Heart left ventricle (tissue), 16 donors: ENCODE data around the gene RAB27B. TPM values are rescaled to one million over a fixed set of nuclear protein-coding genes. Genes with fewer than 3 reads are reported as not detected.

Source experiments
- ATAC-seq, 4 donors: fragments of 200-7000 bp; cut with Tn5 transposase; one replicate each; pipeline ENCODE4 v1.9.1; 2020 to 2022; ENCODE audit warnings: moderate library complexity in 4 of 4, mild to moderate bottlenecking in 3 of 4, moderate number of reproducible peaks in 1 of 4
- DNase-seq, 5 donors: peaks; one replicate each; pipeline ENCODE4 v3.0.0-alpha.2; 2020
- H3K27ac ChIP-seq, 12 donors: fragments of 200-600 bp; sonication (generic) in 4 of 12; one replicate each; pipeline versions ENCODE4 v1.5.0 to v1.8.0; 2016 to 2022; ENCODE audit warnings: mild to moderate bottlenecking in 2 of 12
- H3K27me3 ChIP-seq, 9 donors: fragments of 200-600 bp; sonication (generic) in 2 of 9; one replicate each; pipeline versions ENCODE4 v1.5.1 to v1.8.0; 2016 to 2022; ENCODE audit warnings: mild to moderate bottlenecking in 3 of 9
- H3K36me3 ChIP-seq, 9 donors: fragments of 200-600 bp; sonication (generic) in 2 of 9; one replicate each; pipeline versions ENCODE4 v1.5.0 to v1.8.0; 2018 to 2022; ENCODE audit warnings: mild to moderate bottlenecking in 2 of 9
- H3K4me1 ChIP-seq, 12 donors: fragments of 200-600 bp; sonication (generic) in 4 of 12; one replicate each; pipeline versions ENCODE4 v1.5.0 to v1.8.0; 2016 to 2022; ENCODE audit warnings: mild to moderate bottlenecking in 3 of 12
- H3K4me3 ChIP-seq, 12 donors: fragments of 200-600 bp; sonication (generic) in 4 of 12; one replicate each; pipeline versions ENCODE4 v1.5.0 to v1.8.0; 2017 to 2022; ENCODE audit warnings: mild to moderate bottlenecking in 9 of 12, moderate library complexity in 4 of 12
- H3K9me3 ChIP-seq, 12 donors: fragments of 200-600 bp; sonication (generic) in 4 of 12; one replicate each; pipeline versions ENCODE4 v1.5.0 to v1.8.0; 2016 to 2022; ENCODE audit warnings: mild to moderate bottlenecking in 1 of 12
- CTCF ChIP-seq, 12 donors: fragments of 200-600 bp; sonication (generic) in 4 of 12; IDR thresholded peaks; one replicate each; pipeline versions ENCODE4 v1.5.0 to v1.8.0; 2018 to 2022; ENCODE audit warnings: antibody characterized with exemption in 12 of 12, mild to moderate bottlenecking in 5 of 12
- POLR2A ChIP-seq, 2 donors: fragments of 450-650 bp; IDR thresholded peaks; one replicate each; pipeline ENCODE4 v1.6.1; 2017; ENCODE audit warnings: antibody characterized with exemption in 2 of 2, mild to moderate bottlenecking in 2 of 2, moderate library complexity in 2 of 2
- WGBS, 4 donors: extraction: QIAGEN DNeasy Blood & Tissue Kit in 2 of 4; methylation state at CpG; one replicate each; pipeline versions ENCODE4 v1.1.5 to v1.1.7; 2013 to 2018; 5-methylcytosine and 5-hydroxymethylcytosine counted together
- intact Hi-C, 10 donors: fragments of 100-400 bp; cut with DNase I; formaldehyde crosslinking; loops; one replicate each; pipeline versions ENCODE4 v1.11.1 to v1.14.2; 2022
- polyA plus RNA-seq, 2 donors: library from polyadenylated mRNA; stranded (reverse); fragments of 200-250 nt; gene quantifications; one replicate each; pipeline ENCODE4 v1.2.3, GENCODE V29; 2013
- total RNA-seq, 9 donors: library from RNA; depleted of rRNA in 2 of 9; stranded (reverse); fragments of >200 nt in 2 of 9; fragmentation: NEBNext Ultra II Directional in 3 of 9; extraction: Animal tissue kit (Norgen Biotek cat#: 25700) in 3 of 9; gene quantifications; one replicate each; pipeline versions ENCODE4 v1.1.0 to v1.2.4, GENCODE V29; 2016 to 2023
- donor health status: ischemic (EF 13 %, LVEDD 7.1; RV severe dilation, severe dysfunction).
- donor health status: healthy with polysubstance abuse.
- donor health status: DM: no; HTN: yes; CAD: no.
- donor health status: DM: no; HTN: no; CAD: no.
- donor health status: ischemic (EF 25% LVEDD 6.9; RV normal size, moderate dysfunction).
- donor health status: ischemic (EF 25% LVEDD 5.7; RV mildly dilated, moderate dysfunction).
- donor health status: healthy.
- donor health status: DM: yes; HTN: yes; CAD: no.
- donor health status: ischemic (EF 35%, LVEDD 5.7; RV mildly dilated, moderate dysfunction).
- donor health status: nonischemic (EF 11% LVEDD 7.7; RV severe dilation, severe dysfunction).
- donor health status: DM: yes; HTN: yes; CAD: no.
- donor health status: PGD.
- donor health status: ischemic (EF 29% LVEDD 5.4; RV normal size, mild dysfunction).
- donor health status: nonischemic (EF 23%, LVEDD 6.1; RV moderate dilation, normal function).

Gene RAB27B
- total and polyA plus RNA-seq, 11 donors: 0.03 to 1.5 (median 0.13) TPM; not detected in 2

DNA sequence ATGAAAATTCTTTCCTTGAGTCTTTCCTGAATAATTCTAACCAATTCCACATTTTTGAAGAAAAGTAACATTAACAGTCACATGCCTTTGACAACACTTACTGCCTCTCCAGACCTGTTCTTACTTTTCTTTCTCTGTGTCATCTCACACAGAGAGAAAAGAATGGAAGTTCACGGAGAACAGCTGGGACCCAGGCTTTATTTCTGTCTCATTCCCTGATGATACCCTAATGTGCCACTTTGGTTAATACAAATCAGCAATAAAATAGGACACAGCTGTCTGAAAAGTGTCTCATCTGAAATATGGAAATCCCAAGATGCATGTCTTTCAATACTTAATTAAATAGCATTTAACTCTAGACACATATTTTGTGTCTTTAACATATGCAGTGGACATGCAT, 42.1 kb upstream of the RAB27B start:
- WGBS, 4 donors: 89 to 93% (median 92%) methylated on average over 1 of the region's 1 CpG
- intact Hi-C loops: loop anchor here in 1 of 10 donors (10.0 kb wide), 1 partner anchor 51 kb away; no protein-coding TSS in a partner anchor
- no peak for ATAC-seq

DNA sequence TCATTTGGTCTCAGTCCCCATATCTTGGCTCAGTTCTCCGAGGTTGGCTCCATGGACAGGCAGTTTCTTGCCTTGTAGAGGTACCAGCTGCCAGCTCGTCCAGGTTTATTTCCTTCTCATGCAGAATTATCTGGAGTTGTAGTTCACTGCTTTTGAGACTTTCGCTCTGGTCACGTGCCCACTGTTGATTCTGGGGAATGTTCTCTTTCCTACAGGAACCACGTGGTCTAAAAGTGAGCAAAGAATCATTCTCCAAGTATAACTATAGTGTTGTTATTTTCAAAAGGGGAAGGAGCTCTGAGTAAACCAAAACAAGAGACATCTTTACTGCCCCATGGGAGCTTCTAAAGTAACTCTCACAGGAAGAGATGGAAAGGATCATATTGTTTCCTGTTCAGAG, 41.2 kb upstream of the RAB27B start:
- no peak overlapping the region for H3K27ac ChIP-seq
- intact Hi-C loops: loop anchor here in 1 of 10 donors (10.0 kb wide), 1 partner anchor 52 kb away; no protein-coding TSS in a partner anchor
- H3K9me3 ChIP-seq: no peaks in the 10 kb centered on the region
- TF ChIP-seq CTCF (IDR thresholded peaks at IDR 0.05) (no peak), POLR2A (IDR thresholded peaks at IDR 0.05) (no peak)
- H3K27me3 ChIP-seq: no peaks in the 10 kb centered on the region
- H3K36me3 ChIP-seq: no peaks in the 10 kb centered on the region
- no peaks in the 10 kb centered on the region for H3K4me1 ChIP-seq
- no peak overlapping the region for H3K4me3 ChIP-seq
- DNase-seq (no peak), ATAC-seq (no peak)
- 34 to 50% (median 42%) methylated on average over 5 of the region's 5 CpGs for WGBS, 4 donors

More for the DNA sequence above, 42.1 kb upstream of the RAB27B start:
- H3K4me1 ChIP-seq: no peaks in the 10 kb centered on the region
- no peaks in the 10 kb centered on the region for H3K36me3 ChIP-seq
- no peak overlapping the region for H3K27ac ChIP-seq
- no peaks in the 10 kb centered on the region for H3K27me3 ChIP-seq
- TF ChIP-seq CTCF (IDR thresholded peaks at IDR 0.05) (no peak), POLR2A (IDR thresholded peaks at IDR 0.05) (no peak)
- H3K4me3 ChIP-seq: no peak overlapping the region
- no peak for DNase-seq
- no peaks in the 10 kb centered on the region for H3K9me3 ChIP-seq

DNA sequence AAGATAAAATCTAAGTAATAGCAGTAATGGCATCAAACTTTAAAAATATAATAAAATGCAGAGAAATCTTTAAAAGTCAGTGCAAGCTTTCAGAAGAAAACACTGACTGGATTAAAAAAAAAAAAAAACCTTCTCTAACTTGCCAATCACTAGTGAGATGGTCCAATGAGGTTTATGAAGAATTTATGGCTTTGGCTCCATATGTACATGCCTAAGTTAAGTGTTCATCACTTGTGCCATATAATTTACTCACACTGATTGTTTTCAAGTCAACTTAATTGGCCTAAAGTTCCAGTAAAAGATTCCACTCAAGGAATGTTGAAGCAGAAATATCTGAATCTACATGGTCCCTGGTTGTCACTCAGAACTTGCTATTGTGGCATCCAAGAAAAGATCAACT, 40.7 kb upstream of the RAB27B start:
- no peak for TF ChIP-seq POLR2A (IDR thresholded peaks at IDR 0.05)
- TF ChIP-seq CTCF (IDR thresholded peaks at IDR 0.05): no peak
- DNase-seq: no peak
- Histone ChIP-seq H3K9me3 (no peaks in the 10 kb centered on the region), H3K27me3 (no peaks in the 10 kb centered on the region), H3K27ac (no peak overlapping the region), H3K4me3 (no peak overlapping the region), H3K4me1 (no peaks in the 10 kb centered on the region), H3K36me3 (no peaks in the 10 kb centered on the region)
- intact Hi-C loops: loop anchor here in 1 of 10 donors (10.0 kb wide), 1 partner anchor 53 kb away; no protein-coding TSS in a partner anchor
- ATAC-seq: no peak

GRCh38 chr18:54790109-54790508, 38.2 kb upstream of the RAB27B start:
- Histone ChIP-seq H3K27ac (no peak overlapping the region), H3K4me3 (no peak overlapping the region), H3K9me3 (no peaks in the 10 kb centered on the region), H3K4me1 (no peaks in the 10 kb centered on the region), H3K27me3 (no peaks in the 10 kb centered on the region), H3K36me3 (no peaks in the 10 kb centered on the region)
- TF ChIP-seq POLR2A (IDR thresholded peaks at IDR 0.05) (no peak), CTCF (IDR thresholded peaks at IDR 0.05) (no peak)
- intact Hi-C loops: no loop called here
- WGBS, 4 donors: 61 to 84% (median 66%) methylated on average over 1 of the region's 1 CpG
- no peak for ATAC-seq
- DNase-seq: no peak
